Pulmonary artery endothelial cell (primary cell): Measurements from ENCODE around the gene FOXD1. TPM values are rescaled to one million over a fixed set of nuclear protein-coding genes. Genes with fewer than 3 reads are reported as not detected.
"Not testable (repeated sequence)": the region's sequence is repeated elsewhere in the genome, so short reads cannot be mapped to it uniquely, and the experiment has no call there.

ENCODE experiments used
- DNase-seq: peaks from one replicate; pipeline ENCODE4 v3.0.0-alpha.2; 2011; ENCODE audit warnings: low read depth, low spot score
- total RNA-seq: library from RNA; depleted of rRNA; stranded (reverse); fragments of >200 nt; gene quantifications from 2 replicates; pipeline ENCODE4 v1.2.3, GENCODE V29; 2014

Gene FOXD1
- total RNA-seq, 1 donor from 2014 or later, result 0.20 TPM

- DNase-seq, result peak; percentile 78
Observed at GRCh38 chr5:73464016-73464745, 15.6 kb upstream of the FOXD1 start.

GRCh38 chr5:73460133-73460532, 11.6 kb upstream of the FOXD1 start:
- DNase-seq, result no peak

GRCh38 chr5:73459366-73459765, 10.8 kb upstream of the FOXD1 start:
- DNase-seq, result no peak

GRCh38 chr5:73456462-73456861, 7.9 kb upstream of the FOXD1 start:
- not testable (repeated sequence) for DNase-seq

- DNase-seq, result no peak
Observed at GRCh38 chr5:73454379-73455036, 5.9 kb upstream of the FOXD1 start.

- no peak for DNase-seq
Observed at GRCh38 chr5:73452215-73452614, 3.6 kb upstream of the FOXD1 start.

GRCh38 chr5:73451224-73452130, 2.9 kb upstream of the FOXD1 start:
- DNase-seq, result no peak

- no peak for DNase-seq
Observed at GRCh38 chr5:73450672-73451223, 2.2 kb upstream of the FOXD1 start.

GRCh38 chr5:73450137-73450536, 1.6 kb upstream of the FOXD1 start:
- no peak for DNase-seq

- DNase-seq, result no peak
Observed at GRCh38 chr5:73447530-73448462, 781 bp downstream of the FOXD1 start.

GRCh38 chr5:73446631-73447529, 1.7 kb downstream of the FOXD1 start:
- no peak for DNase-seq

- DNase-seq, result no peak
Observed at GRCh38 chr5:73445665-73446630, 2.6 kb downstream of the FOXD1 start.

- no peak for DNase-seq
Observed at GRCh38 chr5:73444499-73445438, 3.8 kb downstream of the FOXD1 start.

- no peak for DNase-seq
Observed at GRCh38 chr5:73443829-73444498, 4.6 kb downstream of the FOXD1 start.

GRCh38 chr5:73442996-73443627, 5.5 kb downstream of the FOXD1 start:
- no peak for DNase-seq

- no peak for DNase-seq
Observed at GRCh38 chr5:73442231-73442811, 6.3 kb downstream of the FOXD1 start.
